IMR-90 (cell line): ENCODE data around the gene AMZ2. TPM values are rescaled to one million over a fixed set of nuclear protein-coding genes. Genes with fewer than 3 reads are reported as not detected.

ENCODE experiments used
- ATAC-seq: fragments of 200-7000 bp; cut with Tn5 transposase; 2 replicates; pipeline ENCODE4 v1.9.1; 2020; ENCODE audit warnings: low read depth, mild to moderate bottlenecking, moderate library complexity
- Bru-seq: library from RNA; stranded (reverse); fragments of 400-500 nt; gene quantifications from one replicate; lab custom pipeline; 2021; lab: Mats Ljungman, UMichigan
- BruChase-seq, 2 experiments: library from RNA; stranded (reverse); fragments of 400-500 nt; gene quantifications; one replicate each; lab custom pipeline; 2021; lab: Mats Ljungman, UMichigan
- BruUV-seq: library from RNA; stranded (reverse); fragments of 400-500 nt; replicated peaks from 2 replicates; lab custom pipeline; 2021; lab: Mats Ljungman, UMichigan
- CTCF ChIA-PET: fragments of 300-600 bp; formaldehyde crosslinking; extraction: SDS; loops from one replicate; lab custom pipeline; 2021; ENCODE audit warnings: antibody characterized with exemption; lab: Yijun Ruan, JAX
- POLR2A ChIA-PET: fragments of 300-600 bp; sonication (Branson Sonifier 250); formaldehyde crosslinking; loops from one replicate; lab custom pipeline; 2022; ENCODE audit warnings: antibody characterized with exemption; ENCODE audit not compliant: unreplicated experiment; lab: Charles Lee
- DNase-seq: peaks from one replicate; pipeline ENCODE4 v3.0.0; 2013
- H2AFZ ChIP-seq: replicated peaks from 2 replicates; pipeline ENCODE3; 2013; ENCODE audit warnings: low read length, mild to moderate bottlenecking; ENCODE audit not compliant: poor library complexity
- H2AK5ac ChIP-seq: 2 replicates; pipeline ENCODE4 v1.6.1; 2013; ENCODE audit warnings: low read depth, low read length, inconsistent platforms
- H2AK9ac ChIP-seq: replicated peaks from 2 replicates; pipeline ENCODE3; 2013; ENCODE audit warnings: mild to moderate bottlenecking, low read depth, low read length, moderate library complexity; ENCODE audit not compliant: poor library complexity
- H2BK120ac ChIP-seq: 2 replicates; pipeline ENCODE4 v1.6.1; 2013; ENCODE audit warnings: low read depth, low read length, inconsistent platforms
- H2BK15ac ChIP-seq: 3 replicates; pipeline ENCODE4 v1.6.1; 2013; ENCODE audit warnings: low read depth, low read length, inconsistent platforms
- H2BK20ac ChIP-seq: 2 replicates; pipeline ENCODE4 v1.6.1; 2013; ENCODE audit warnings: low read depth, mild to moderate bottlenecking, inconsistent platforms, low read length, moderate library complexity
- H2BK5ac ChIP-seq: 2 replicates; pipeline ENCODE4 v1.6.1; 2013; ENCODE audit warnings: mild to moderate bottlenecking, low read depth, low read length, inconsistent platforms; ENCODE audit not compliant: poor library complexity, severe bottlenecking
- H3K14ac ChIP-seq: replicated peaks from 2 replicates; pipeline ENCODE4 v1.6.1; 2013; ENCODE audit warnings: low read depth, low read length, inconsistent platforms
- H3K18ac ChIP-seq: 2 replicates; pipeline ENCODE4 v1.6.1; 2013; ENCODE audit warnings: low read depth, low read length, control low read depth
- H3K23ac ChIP-seq: 2 replicates; pipeline ENCODE4 v1.6.1; 2013; ENCODE audit warnings: low read depth, low read length, inconsistent platforms
- H3K27ac ChIP-seq: 2 replicates; pipeline ENCODE4 v1.5.1; 2013; ENCODE audit warnings: mild to moderate bottlenecking, control low read depth, low read length; ENCODE audit not compliant: insufficient read depth
- H3K27me3 ChIP-seq: 2 replicates; pipeline ENCODE4 v1.6.1; 2013; ENCODE audit warnings: low read length; ENCODE audit not compliant: control insufficient read depth, insufficient read depth
- H3K36me3 ChIP-seq: 2 replicates; pipeline ENCODE4 v1.6.1; 2013; ENCODE audit warnings: low read length, mixed read lengths; ENCODE audit not compliant: control insufficient read depth, insufficient read depth
- H3K4ac ChIP-seq: 2 replicates; pipeline ENCODE4 v1.6.1; 2013; ENCODE audit warnings: low read depth, low read length, inconsistent platforms
- H3K4me1 ChIP-seq: 2 replicates; pipeline ENCODE4 v1.6.1; 2013; ENCODE audit warnings: low read length, mixed read lengths; ENCODE audit not compliant: control insufficient read depth, insufficient read depth
- H3K4me2 ChIP-seq: 2 replicates; pipeline ENCODE4 v1.6.1; 2013; ENCODE audit warnings: low read depth, mild to moderate bottlenecking, control low read depth, low read length, moderate library complexity
- H3K4me3 ChIP-seq: 2 replicates; pipeline ENCODE4 v1.5.1; 2013; ENCODE audit warnings: low read depth, mild to moderate bottlenecking, control low read depth, low read length, moderate library complexity; ENCODE audit not compliant: insufficient read depth
- H3K56ac ChIP-seq: 2 replicates; pipeline ENCODE4 v1.6.1; 2013; ENCODE audit warnings: low read length, inconsistent platforms; ENCODE audit not compliant: insufficient read depth; ENCODE audit errors: extremely low read depth
- H3K79me1 ChIP-seq, 2 experiments: 2 replicates each; pipeline ENCODE4 v1.6.1; 2013; ENCODE audit warnings: low read length in 2 of 2, inconsistent platforms in 1 of 2, low read depth in 1 of 2
- H3K9ac ChIP-seq: 2 replicates; pipeline ENCODE4 v1.6.1; 2013; ENCODE audit warnings: low read depth, low read length, control low read depth
- H3K9me1 ChIP-seq: 2 replicates; pipeline ENCODE4 v1.6.1; 2013; ENCODE audit warnings: low read length, inconsistent platforms; ENCODE audit not compliant: insufficient read depth
- H3K9me3 ChIP-seq: 2 replicates; pipeline ENCODE4 v1.6.1; 2013; ENCODE audit warnings: low read length; ENCODE audit not compliant: control insufficient read depth, insufficient read depth
- H4K20me1 ChIP-seq: 2 replicates; pipeline ENCODE4 v1.6.1; 2013; ENCODE audit warnings: low read length, inconsistent platforms; ENCODE audit not compliant: insufficient read depth
- H4K5ac ChIP-seq: 2 replicates; pipeline ENCODE4 v1.6.1; 2013; ENCODE audit warnings: mild to moderate bottlenecking, low read depth, low read length, control low read depth
- H4K8ac ChIP-seq, 2 experiments: 2 replicates each; pipeline ENCODE4 v1.6.1; 2013; ENCODE audit warnings: low read depth in 2 of 2, low read length in 2 of 2, control low read depth in 1 of 2, inconsistent platforms in 1 of 2
- H4K91ac ChIP-seq: 2 replicates; pipeline ENCODE4 v1.6.1; 2013; ENCODE audit warnings: low read depth, low read length, inconsistent platforms; ENCODE audit not compliant: insufficient read depth
- BHLHE40 ChIP-seq: fragments of 150-350 bp; IDR thresholded peaks from 2 replicates; pipeline ENCODE4 v1.6.1; 2016; ENCODE audit warnings: mild to moderate bottlenecking, low read depth, low read length
- FOS ChIP-seq: fragments of 150-350 bp; IDR thresholded peaks from 2 replicates; pipeline ENCODE4 v1.6.1; 2016; ENCODE audit warnings: low read depth, low read length
- MAZ ChIP-seq: IDR thresholded peaks from 2 replicates; pipeline ENCODE4 v1.6.1; 2012; ENCODE audit warnings: low read depth, mild to moderate bottlenecking, low read length, improper control_type of control experiment, moderate library complexity, borderline replicate concordance
- MXI1 ChIP-seq: IDR thresholded peaks from 2 replicates; pipeline ENCODE4 v1.6.1; 2012; ENCODE audit warnings: low read depth, mild to moderate bottlenecking, low read length, moderate library complexity, borderline replicate concordance
- NFE2L2 ChIP-seq: fragments of 150-350 bp; IDR thresholded peaks from 2 replicates; pipeline ENCODE4 v1.6.1; 2016; ENCODE audit warnings: low read depth, mild to moderate bottlenecking, low read length
- POLR2A ChIP-seq: IDR thresholded peaks from 2 replicates; pipeline ENCODE4 v1.6.1; 2012; ENCODE audit warnings: mild to moderate bottlenecking, low read depth, low read length
- WGBS, 2 experiments: methylation state at CpG; one replicate each; pipeline versions ENCODE4 v1.1.5 to v1.1.7; 2013; ENCODE audit warnings: missing lambda C conversion rate in 2 of 2; ENCODE audit not compliant: insufficient read length in 1 of 2; ENCODE audit errors: extremely low coverage in 2 of 2; 5-methylcytosine and 5-hydroxymethylcytosine counted together
- dilution Hi-C: fragments of 300-500 bp; cut with HindIII; formaldehyde crosslinking; loops from one replicate; pipeline ENCODE4 v1.14.3; 2018; ENCODE audit warnings: low sequenced_read_pairs; ENCODE audit not compliant: unreplicated experiment
- in situ Hi-C: fragments of 300-500 bp; cut with MboI; formaldehyde crosslinking; loops from 3 replicates; pipeline ENCODE4 v1.14.3; 2019; ENCODE audit warnings: low sequenced_read_pairs, inconsistent platforms, mixed read lengths
- intact Hi-C: fragments of 100-400 bp; cut with micrococcal nuclease; formaldehyde crosslinking; loops from 2 replicates; pipeline ENCODE4 v1.10.0; 2022
- long read RNA-seq: library from polyadenylated mRNA; unstranded; transcript quantifications from one replicate; pipeline ENCODE4 v2.0.0, GENCODE V29; 2021; ENCODE audit not compliant: unreplicated experiment
- polyA plus RNA-seq, 3 experiments: library from polyadenylated mRNA; depleted of rRNA; stranded (reverse); fragments of >200 nt; gene quantifications; 2 replicates each; pipeline ENCODE4 v1.2.3, GENCODE V29; 2012; ENCODE audit warnings: low replicate concordance in 1 of 3
- total RNA-seq: library from RNA; depleted of rRNA; stranded (reverse); fragments of >200 nt; gene quantifications from 2 replicates; pipeline ENCODE4 v1.2.3, GENCODE V29; 2012; rRNA removed
- TF ChIP-seq, protein P1 (sequence below): fragments of 150-350 bp; IDR thresholded peaks from 2 replicates; pipeline ENCODE4 v1.6.1; 2017; ENCODE audit warnings: mild to moderate bottlenecking, antibody characterized with exemption, low read length, low read depth
- TF ChIP-seq, protein P2 (sequence below): conservative IDR thresholded peaks from 2 replicates; pipeline ENCODE4 v1.5.1; 2012; ENCODE audit warnings: mild to moderate bottlenecking, low read depth, low read length, improper control_type of control experiment

AMZ2 gene, protein sequence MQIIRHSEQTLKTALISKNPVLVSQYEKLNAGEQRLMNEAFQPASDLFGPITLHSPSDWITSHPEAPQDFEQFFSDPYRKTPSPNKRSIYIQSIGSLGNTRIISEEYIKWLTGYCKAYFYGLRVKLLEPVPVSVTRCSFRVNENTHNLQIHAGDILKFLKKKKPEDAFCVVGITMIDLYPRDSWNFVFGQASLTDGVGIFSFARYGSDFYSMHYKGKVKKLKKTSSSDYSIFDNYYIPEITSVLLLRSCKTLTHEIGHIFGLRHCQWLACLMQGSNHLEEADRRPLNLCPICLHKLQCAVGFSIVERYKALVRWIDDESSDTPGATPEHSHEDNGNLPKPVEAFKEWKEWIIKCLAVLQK
- 90.2 and 100.0 TPM in 2 replicates for total RNA-seq
- 64.6 and 65.4 TPM in 2 replicates for polyA plus RNA-seq (2012; rRNA removed)
- 27.6 and 52.7 TPM in 2 replicates for polyA plus RNA-seq (2012; cell fraction: cytosol; rRNA removed)
- 24.3 and 90.0 TPM in 2 replicates for polyA plus RNA-seq (2012; cell fraction: nucleus; rRNA removed; ENCODE audit: low replicate concordance)
- Bru-seq, nascent RNA, result percentile 69 among the genes with signal in this experiment
- percentile 79 among the genes with signal in this experiment for BruChase-seq, experiment 1, labeled RNA remaining after a 6-hour chase
- percentile 71 among the genes with signal in this experiment for BruChase-seq, experiment 2, labeled RNA remaining after a 2-hour chase
- long read RNA-seq, transcript AMZ2-202 (7 exons, 2,402 nt), result major isoform, 72 of 138 reads
- long read RNA-seq, transcript AMZ2-203 (8 exons, 1,378 nt), result minor isoform, 27 of 138 reads
- long read RNA-seq, partial matches to known transcripts, result 7 of 138 reads
- long read RNA-seq, other reads (novel, unspliced or antisense), result 30 of 138 reads

DNA sequence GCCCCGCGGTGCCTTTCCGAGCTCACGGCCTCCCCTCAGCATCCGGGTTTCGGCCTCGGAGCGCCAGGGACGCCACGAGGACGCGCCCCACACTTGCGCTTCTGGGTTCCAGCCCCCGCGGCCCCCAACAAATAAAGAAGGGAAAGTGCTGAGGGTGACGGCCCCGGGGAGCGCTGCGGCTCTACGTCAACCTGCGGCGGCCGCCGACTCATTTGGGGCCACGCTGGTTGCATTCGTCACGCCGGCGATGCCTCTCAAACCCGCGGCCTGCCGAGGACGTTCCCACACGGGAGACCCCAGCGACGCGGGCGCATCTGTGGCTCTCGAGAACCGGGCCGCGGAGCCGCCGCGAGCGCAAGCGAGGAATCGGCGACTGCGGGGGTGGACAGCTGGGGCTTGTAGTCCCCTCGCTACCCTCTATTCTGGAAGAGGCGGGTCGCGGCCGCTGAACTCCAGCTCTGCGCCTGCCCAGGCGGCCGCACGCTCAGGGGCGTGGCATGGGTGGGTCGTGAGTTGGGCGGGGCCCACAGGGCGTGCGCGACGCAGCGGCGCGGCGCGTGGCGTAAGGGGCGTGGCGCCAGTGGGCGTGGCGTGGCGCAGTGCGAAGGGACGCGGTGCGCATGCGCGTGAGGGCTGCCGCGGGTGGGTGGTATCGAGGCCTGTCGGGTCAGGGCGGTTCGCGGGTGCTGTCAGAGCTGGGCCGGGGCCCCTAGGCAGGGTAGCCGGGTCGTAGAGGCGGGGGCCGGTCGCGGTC is at the start of gene AMZ2:
TSS of gene AMZ2 (plus strand) at position 599 of the 754 bp plus-strand sequence. CDS start 2,145 bp downstream, outside the sequence.
- peak within 1 kb of the TSS; percentile 78 for H3K4me3 ChIP-seq
- no peaks in the 10 kb centered on the region for H3K27me3 ChIP-seq
- peak within 1 kb of the TSS; percentile 70 for H3K56ac ChIP-seq
- H4K20me1 ChIP-seq, result no peaks in the 10 kb centered on the region
- H4K91ac ChIP-seq, result peak within 1 kb of the TSS; percentile 81
- no peak within 1 kb of the TSS for H2BK20ac ChIP-seq
- CTCF ChIA-PET, result interaction anchor here (0.8 kb wide), 1 partner anchor 151 kb away, joined by 3 read pairs; no protein-coding TSS in a partner anchor
- H3K9ac ChIP-seq, result peak within 1 kb of the TSS; percentile 93
- peak within 1 kb of the TSS; percentile 92 for H3K4me2 ChIP-seq
- DNase-seq (peak; percentile 91), ATAC-seq (peak; percentile 98)
- in situ Hi-C loops, result no loop called here
- peak within 1 kb of the TSS; percentile 98 for H3K14ac ChIP-seq
- BruUV-seq, result no TSS peak
- H3K23ac ChIP-seq, result peak within 1 kb of the TSS; percentile 85
- POLR2A ChIA-PET, result interaction anchor here (0.5 to 0.6 kb wide), 2 partner anchors 127 to 334 kb away, joined by 4 to 5 read pairs; no protein-coding TSS in a partner anchor
- peak within 1 kb of the TSS; percentile 75 to 93 for H4K8ac ChIP-seq
- no peak within 1 kb of the TSS; the same call in 2 of the 3 replicates for H2BK15ac ChIP-seq
- peak within 1 kb of the TSS; percentile 54 for H4K5ac ChIP-seq
- H2AK9ac ChIP-seq, result peak within 1 kb of the TSS; percentile 93
- H2AK5ac ChIP-seq, result peak within 1 kb of the TSS; percentile 94
- H3K18ac ChIP-seq, result peak within 1 kb of the TSS; percentile 25
- peak; percentile 82 for TF ChIP-seq MXI1
- peak; percentile 39 for TF ChIP-seq MAZ
- TF ChIP-seq POLR2A, result peak; percentile 81
- TF ChIP-seq NFE2L2, result no peak
- TF ChIP-seq, protein P1, sequence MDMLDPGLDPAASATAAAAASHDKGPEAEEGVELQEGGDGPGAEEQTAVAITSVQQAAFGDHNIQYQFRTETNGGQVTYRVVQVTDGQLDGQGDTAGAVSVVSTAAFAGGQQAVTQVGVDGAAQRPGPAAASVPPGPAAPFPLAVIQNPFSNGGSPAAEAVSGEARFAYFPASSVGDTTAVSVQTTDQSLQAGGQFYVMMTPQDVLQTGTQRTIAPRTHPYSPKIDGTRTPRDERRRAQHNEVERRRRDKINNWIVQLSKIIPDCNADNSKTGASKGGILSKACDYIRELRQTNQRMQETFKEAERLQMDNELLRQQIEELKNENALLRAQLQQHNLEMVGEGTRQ, result peak; percentile 50
- TF ChIP-seq, protein P2, sequence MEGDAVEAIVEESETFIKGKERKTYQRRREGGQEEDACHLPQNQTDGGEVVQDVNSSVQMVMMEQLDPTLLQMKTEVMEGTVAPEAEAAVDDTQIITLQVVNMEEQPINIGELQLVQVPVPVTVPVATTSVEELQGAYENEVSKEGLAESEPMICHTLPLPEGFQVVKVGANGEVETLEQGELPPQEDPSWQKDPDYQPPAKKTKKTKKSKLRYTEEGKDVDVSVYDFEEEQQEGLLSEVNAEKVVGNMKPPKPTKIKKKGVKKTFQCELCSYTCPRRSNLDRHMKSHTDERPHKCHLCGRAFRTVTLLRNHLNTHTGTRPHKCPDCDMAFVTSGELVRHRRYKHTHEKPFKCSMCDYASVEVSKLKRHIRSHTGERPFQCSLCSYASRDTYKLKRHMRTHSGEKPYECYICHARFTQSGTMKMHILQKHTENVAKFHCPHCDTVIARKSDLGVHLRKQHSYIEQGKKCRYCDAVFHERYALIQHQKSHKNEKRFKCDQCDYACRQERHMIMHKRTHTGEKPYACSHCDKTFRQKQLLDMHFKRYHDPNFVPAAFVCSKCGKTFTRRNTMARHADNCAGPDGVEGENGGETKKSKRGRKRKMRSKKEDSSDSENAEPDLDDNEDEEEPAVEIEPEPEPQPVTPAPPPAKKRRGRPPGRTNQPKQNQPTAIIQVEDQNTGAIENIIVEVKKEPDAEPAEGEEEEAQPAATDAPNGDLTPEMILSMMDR, result no peak
- TF ChIP-seq FOS, result peak; percentile 20; the same call in 1 of the 2 replicates
- peak; percentile 68 for TF ChIP-seq BHLHE40
- dilution Hi-C loops, result no loop called here
- peak within 1 kb of the TSS; percentile 73 for H2BK5ac ChIP-seq
- intact Hi-C loops, result loop anchor here (5.0 kb wide), 1 partner anchor 75 kb away; no protein-coding TSS in a partner anchor
- no peaks in the 10 kb centered on the region for H3K4me1 ChIP-seq
- peak within 1 kb of the TSS; percentile 86 for H3K27ac ChIP-seq
- H3K79me1 ChIP-seq, result peaks cover 13 to 39% of the 10 kb centered on the region in 2 experiments; a peak in 3 of 4 replicates
- H3K36me3 ChIP-seq, result peaks cover 3% of the 10 kb centered on the region; the same call in 1 of the 2 replicates
- peak within 1 kb of the TSS; percentile 20; the same call in 1 of the 2 replicates for H2BK120ac ChIP-seq
- no peaks in the 10 kb centered on the region for H3K9me3 ChIP-seq
- H3K9me1 ChIP-seq, result peaks cover 9% of the 10 kb centered on the region
- peak within 1 kb of the TSS; percentile 93 for H3K4ac ChIP-seq
- peak within 1 kb of the TSS; percentile 99 for H2AFZ ChIP-seq
- 1% methylated on average over 31 of the region's 97 CpGs; no CpG with 5 or more reads in 1 of the 2 experiments for WGBS, 2 experiments
